Measurements from ENCODE around the gene SLC5A12. TPM values are rescaled to one million over a fixed set of nuclear protein-coding genes. Genes with fewer than 3 reads are reported as not detected.
A peak's percentile ranks its signal among the peaks of the same experiment; 100 is the strongest.
"Not testable (repeated sequence)": the region's sequence is repeated elsewhere in the genome, so short reads cannot be mapped to it uniquely, and the experiment has no call there.

SLC5A12 gene
- total RNA-seq, 4 donors from 2014 or later, result not detected

DNA sequence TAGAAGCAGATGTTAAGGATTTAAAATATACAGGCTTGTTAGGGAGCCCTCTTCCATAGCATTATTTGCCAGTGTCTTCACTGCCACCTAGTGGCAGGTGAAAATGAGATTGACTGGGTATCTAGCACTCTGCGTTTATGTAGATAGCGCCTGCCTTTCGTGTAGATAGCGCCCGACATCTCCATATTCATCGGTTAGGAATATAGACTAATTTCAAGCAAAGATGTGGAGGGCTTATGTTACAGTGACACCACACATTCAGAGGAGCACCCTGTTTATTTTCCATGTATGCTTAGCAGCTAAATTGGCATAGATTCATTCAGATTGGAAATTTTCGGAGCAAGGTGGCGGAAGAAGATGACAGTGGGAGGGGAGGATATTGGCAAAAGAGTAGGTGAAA, 72.0 kb downstream of the SLC5A12 start:
- TF ChIP-seq EP300 (IDR thresholded peaks at IDR 0.05), result no peak
- TF ChIP-seq, protein P1, sequence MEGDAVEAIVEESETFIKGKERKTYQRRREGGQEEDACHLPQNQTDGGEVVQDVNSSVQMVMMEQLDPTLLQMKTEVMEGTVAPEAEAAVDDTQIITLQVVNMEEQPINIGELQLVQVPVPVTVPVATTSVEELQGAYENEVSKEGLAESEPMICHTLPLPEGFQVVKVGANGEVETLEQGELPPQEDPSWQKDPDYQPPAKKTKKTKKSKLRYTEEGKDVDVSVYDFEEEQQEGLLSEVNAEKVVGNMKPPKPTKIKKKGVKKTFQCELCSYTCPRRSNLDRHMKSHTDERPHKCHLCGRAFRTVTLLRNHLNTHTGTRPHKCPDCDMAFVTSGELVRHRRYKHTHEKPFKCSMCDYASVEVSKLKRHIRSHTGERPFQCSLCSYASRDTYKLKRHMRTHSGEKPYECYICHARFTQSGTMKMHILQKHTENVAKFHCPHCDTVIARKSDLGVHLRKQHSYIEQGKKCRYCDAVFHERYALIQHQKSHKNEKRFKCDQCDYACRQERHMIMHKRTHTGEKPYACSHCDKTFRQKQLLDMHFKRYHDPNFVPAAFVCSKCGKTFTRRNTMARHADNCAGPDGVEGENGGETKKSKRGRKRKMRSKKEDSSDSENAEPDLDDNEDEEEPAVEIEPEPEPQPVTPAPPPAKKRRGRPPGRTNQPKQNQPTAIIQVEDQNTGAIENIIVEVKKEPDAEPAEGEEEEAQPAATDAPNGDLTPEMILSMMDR (IDR thresholded peaks at IDR 0.05), result peak; percentile 61 to 73 (median 71)
- Histone ChIP-seq H3K9me3 (no peaks in the 10 kb centered on the region), H3K4me1 (peaks cover 0 to 3% (median 0%) of the 10 kb centered on the region in 4 donors), H3K27me3 (no peaks in the 10 kb centered on the region), H3K36me3 (no peaks in the 10 kb centered on the region), H3K4me3 (no peak overlapping the region), H3K27ac (replicated peaks in 1 of 4) (no peak overlapping the region)
- no peak for DNase-seq (ENCODE audit: extremely low spot score)
- 38% methylated on average over 8 of the region's 8 CpGs for WGBS
- intact Hi-C loops (cut with DNase I), result loop anchor here (5.0 to 10.0 kb wide), 2 partner anchors 315 to 353 kb away; partner anchors contain the start of gene ANO3

DNA sequence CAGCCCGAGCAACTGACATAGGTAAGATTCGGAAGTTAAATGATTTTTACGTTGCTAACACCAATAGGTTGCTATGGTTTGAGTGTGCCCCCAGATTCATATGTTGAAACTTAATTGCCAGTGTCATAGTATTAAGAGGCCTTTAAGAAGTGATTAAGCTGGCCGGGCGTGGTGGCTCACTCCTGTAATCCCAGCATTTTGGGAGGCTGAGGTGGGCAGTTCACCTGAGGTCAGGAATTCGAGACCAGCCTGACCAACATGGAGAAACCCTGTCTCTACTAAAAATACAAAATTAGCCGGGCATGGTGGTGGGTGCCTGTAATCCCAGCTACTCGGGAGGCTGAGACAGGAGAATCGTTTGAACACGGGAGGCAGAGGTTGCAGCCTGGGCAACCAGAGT, 78.5 kb downstream of the SLC5A12 start:
- WGBS, result 93% methylated on average over 10 of the region's 10 CpGs
- intact Hi-C loops (cut with DNase I), result loop anchor here (10.0 kb wide), 1 partner anchor 309 kb away; the partner anchor contains the start of gene ANO3
- not testable (repeated sequence) for H3K27ac ChIP-seq (replicated peaks in 1 of 4); H3K36me3 ChIP-seq; H3K9me3 ChIP-seq; H3K4me3 ChIP-seq; DNase-seq (ENCODE audit: extremely low spot score); H3K27me3 ChIP-seq; H3K4me1 ChIP-seq

DNA sequence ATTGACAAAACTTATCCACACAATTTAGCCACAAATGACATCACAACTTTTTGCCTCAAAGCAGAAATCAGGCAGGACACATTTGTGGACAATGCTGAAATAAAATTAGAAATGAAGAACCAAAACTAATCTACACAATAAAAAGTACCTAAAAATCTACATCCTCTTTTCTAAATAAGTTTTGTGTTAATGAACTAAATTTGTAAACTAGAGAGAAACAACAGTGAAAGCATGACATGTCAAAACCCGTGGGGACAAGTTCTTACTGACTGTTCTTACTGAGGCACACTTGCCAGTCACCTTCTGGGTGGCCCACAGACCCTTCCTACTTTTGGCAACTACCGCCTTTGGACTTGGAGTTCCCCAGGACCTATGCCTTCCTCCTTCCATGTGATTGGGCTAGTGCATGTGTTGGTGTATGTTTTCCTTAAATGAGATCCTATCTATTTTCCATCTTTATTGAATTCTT, 89.1 kb downstream of the SLC5A12 start:
- WGBS, result 63% methylated on average over 2 of the region's 2 CpGs
- Histone ChIP-seq H3K27ac (replicated peaks in 1 of 4) (no peak overlapping the region), H3K36me3 (no peaks in the 10 kb centered on the region), H3K27me3 (no peaks in the 10 kb centered on the region), H3K9me3 (no peaks in the 10 kb centered on the region), H3K4me3 (no peak overlapping the region), H3K4me1 (no peaks in the 10 kb centered on the region)
- TF ChIP-seq, protein P1 (IDR thresholded peaks at IDR 0.05), result no peak
- intact Hi-C loops (cut with DNase I), result no loop called here
- DNase-seq (ENCODE audit: extremely low spot score), result no peak

DNA sequence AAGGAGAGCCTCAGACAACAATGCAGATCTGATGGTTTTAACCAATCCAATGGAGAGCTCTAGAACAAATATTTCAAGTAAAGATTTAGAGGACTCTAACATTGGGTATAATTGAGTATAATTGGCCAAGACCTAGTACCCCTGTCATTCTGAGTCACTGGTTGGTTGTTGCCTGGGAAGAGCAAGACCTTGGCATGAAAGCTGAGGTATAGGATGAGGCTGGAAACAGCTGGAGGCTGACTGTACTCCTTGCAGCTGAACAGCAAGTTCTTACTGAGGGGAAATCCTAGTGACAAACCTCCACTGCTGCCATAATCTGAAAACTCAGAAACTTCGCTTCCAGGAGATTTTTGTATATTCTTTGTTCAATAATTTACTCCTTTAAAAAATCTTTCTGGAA, 95.5 kb downstream of the SLC5A12 start:
- H3K36me3 ChIP-seq, result no peaks in the 10 kb centered on the region
- H3K27me3 ChIP-seq, result no peaks in the 10 kb centered on the region
- H3K4me1 ChIP-seq, result peaks cover 0 to 6% (median 1%) of the 10 kb centered on the region in 4 donors
- WGBS, result 100% methylated on average over 1 of the region's 1 CpG
- H3K27ac ChIP-seq (replicated peaks in 1 of 4), result no peak overlapping the region
- no peaks in the 10 kb centered on the region for H3K9me3 ChIP-seq
- intact Hi-C loops (cut with DNase I), result no loop called here
- TF ChIP-seq, protein P1 (IDR thresholded peaks at IDR 0.05), result no peak
- H3K4me3 ChIP-seq, result no peak overlapping the region
- DNase-seq (ENCODE audit: extremely low spot score), result no peak

DNA sequence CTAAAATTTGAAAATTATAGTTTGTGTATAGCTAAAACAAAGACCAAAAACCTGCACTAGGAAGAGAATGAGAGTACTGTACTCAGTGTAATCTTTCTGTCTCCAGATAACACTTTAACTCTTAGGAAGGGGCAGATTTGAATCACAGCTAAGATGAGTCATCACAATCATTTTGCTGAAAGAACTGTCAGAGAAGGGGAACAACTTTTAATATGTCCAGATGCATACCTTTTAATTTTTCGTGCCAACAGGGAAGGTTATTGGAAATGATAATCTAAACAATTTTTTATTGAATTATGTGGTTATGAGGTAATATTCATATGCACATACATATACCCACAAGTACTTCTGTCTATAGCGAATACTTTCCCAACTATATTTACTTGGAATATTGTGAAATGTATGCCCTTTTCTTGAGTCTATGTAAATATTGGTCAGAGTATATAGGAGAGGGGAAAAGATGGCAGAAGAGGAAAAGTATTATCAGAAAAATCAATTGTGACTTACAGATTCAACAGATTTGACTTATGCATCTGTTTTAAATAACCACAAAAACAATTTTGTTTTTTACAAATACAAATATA, 98.7 kb downstream of the SLC5A12 start:
- Histone ChIP-seq H3K27me3 (no peaks in the 10 kb centered on the region), H3K9me3 (no peaks in the 10 kb centered on the region), H3K4me3 (no peak overlapping the region), H3K27ac (replicated peaks in 1 of 4) (no peak overlapping the region), H3K36me3 (no peaks in the 10 kb centered on the region), H3K4me1 (peaks cover 0 to 13% (median 5%) of the 10 kb centered on the region in 4 donors)
- WGBS, result 70% methylated on average over 2 of the region's 2 CpGs
- no peak for TF ChIP-seq POLR2A (IDR thresholded peaks at IDR 0.05; ENCODE audit: low read depth)
- TF ChIP-seq, protein P1 (IDR thresholded peaks at IDR 0.05), result no peak
- intact Hi-C loops (cut with DNase I), result no loop called here
- no peak for DNase-seq (ENCODE audit: extremely low spot score)

Measured in esophagus muscularis mucosa (tissue), 4 donors.